Gastroesophageal sphincter (tissue), 2 donors: ENCODE measurements around the gene MAN1A2.

Experiments used
- POLR2A ChIP-seq, 2 donors: fragments of 450-650 bp; IDR thresholded peaks; one replicate each; pipeline ENCODE4 v1.6.1; 2017; ENCODE audit warnings: antibody characterized with exemption in 2 of 2, mild to moderate bottlenecking in 2 of 2, moderate library complexity in 1 of 2
- POLR2AphosphoS5 ChIP-seq: sonication (generic); formaldehyde crosslinking; IDR thresholded peaks from one replicate; pipeline ENCODE4 v1.6.1; 2017; ENCODE audit warnings: antibody characterized with exemption

DNA sequence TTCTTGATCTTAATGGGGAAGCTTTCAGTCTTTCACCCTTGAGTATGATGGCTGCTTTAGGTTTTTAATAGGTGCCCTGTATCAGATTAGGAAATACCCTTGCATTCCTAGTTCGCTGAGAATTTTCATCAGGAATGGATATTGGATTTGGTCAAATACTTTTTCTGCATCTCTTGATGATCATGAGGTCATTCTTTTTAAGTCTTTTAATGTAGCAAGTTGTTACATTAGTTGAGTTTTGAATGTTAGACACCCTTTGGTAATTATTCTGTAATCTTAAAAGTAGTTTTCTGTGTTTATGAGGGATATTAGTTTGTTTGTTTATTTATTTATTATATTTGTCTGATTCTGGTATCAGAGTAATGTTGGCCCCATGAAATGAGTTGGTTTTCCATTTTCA, 22.5 kb downstream of the MAN1A2 start:
- no peak for TF ChIP-seq POLR2A (IDR thresholded peaks at IDR 0.05)
- TF ChIP-seq POLR2AphosphoS5 = no peak
